ENCODE measurements around the gene TTC7B.

The TTC7B gene

GRCh38 chr14:90642244-90642717 lies 173.9 kb downstream of the TTC7B start:
- TF ChIP-seq, protein P1, sequence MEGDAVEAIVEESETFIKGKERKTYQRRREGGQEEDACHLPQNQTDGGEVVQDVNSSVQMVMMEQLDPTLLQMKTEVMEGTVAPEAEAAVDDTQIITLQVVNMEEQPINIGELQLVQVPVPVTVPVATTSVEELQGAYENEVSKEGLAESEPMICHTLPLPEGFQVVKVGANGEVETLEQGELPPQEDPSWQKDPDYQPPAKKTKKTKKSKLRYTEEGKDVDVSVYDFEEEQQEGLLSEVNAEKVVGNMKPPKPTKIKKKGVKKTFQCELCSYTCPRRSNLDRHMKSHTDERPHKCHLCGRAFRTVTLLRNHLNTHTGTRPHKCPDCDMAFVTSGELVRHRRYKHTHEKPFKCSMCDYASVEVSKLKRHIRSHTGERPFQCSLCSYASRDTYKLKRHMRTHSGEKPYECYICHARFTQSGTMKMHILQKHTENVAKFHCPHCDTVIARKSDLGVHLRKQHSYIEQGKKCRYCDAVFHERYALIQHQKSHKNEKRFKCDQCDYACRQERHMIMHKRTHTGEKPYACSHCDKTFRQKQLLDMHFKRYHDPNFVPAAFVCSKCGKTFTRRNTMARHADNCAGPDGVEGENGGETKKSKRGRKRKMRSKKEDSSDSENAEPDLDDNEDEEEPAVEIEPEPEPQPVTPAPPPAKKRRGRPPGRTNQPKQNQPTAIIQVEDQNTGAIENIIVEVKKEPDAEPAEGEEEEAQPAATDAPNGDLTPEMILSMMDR (conservative IDR thresholded peaks at IDR 0.05; ENCODE audit: low read depth, low read length): no peak
- H3K36me3 ChIP-seq (ENCODE audit: insufficient read depth): no peaks in the 10 kb centered on the region
- no peaks in the 10 kb centered on the region for H3K4me1 ChIP-seq (ENCODE audit: low read depth, poor library complexity, severe bottlenecking)
- H3K4me2 ChIP-seq: no peak overlapping the region
- H2AFZ ChIP-seq (ENCODE audit: low read depth): no peak overlapping the region
- no peak overlapping the region for H3K9ac ChIP-seq
- H4K20me1 ChIP-seq (ENCODE audit: insufficient read depth): no peaks in the 10 kb centered on the region
- no peaks in the 10 kb centered on the region for H3K27me3 ChIP-seq (ENCODE audit: insufficient read depth, low read depth)
- no peak overlapping the region for H3K4me3 ChIP-seq (IDR thresholded peaks at IDR 0.05; ENCODE audit: insufficient read depth, low read depth, low read length)
- no peak overlapping the region for H3K27ac ChIP-seq
- H3K79me2 ChIP-seq (ENCODE audit: insufficient read depth, low read depth): no peaks in the 10 kb centered on the region

DNA sequence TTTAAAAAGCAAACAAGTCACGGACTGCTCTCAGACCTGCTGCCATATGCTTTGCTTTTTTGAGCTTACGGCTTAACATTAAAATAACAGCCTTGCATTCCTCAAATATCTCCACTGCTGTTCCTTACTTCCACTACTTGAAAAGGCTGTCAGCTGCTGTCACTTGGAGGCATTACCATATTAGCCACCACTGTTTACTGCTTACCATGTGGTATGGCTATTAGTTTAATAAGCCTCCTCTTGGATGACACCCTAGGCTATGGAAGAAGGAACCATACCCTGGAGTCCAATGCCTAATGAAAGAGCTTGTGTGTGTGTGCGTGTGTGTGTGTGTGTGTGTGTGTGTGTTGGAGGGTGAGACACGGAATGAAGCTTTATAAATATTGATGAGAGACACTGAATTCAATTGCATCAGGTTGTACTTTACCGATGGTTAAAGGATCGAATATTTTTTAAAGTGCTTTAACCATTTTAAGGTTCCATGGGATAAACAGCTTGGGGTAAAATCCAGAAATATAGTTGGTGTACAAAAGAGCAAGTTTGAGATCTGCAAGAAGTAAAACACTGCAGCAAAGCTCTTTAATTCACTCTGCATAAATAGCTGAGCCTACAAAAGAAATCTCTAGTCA lies 174.5 kb downstream of the TTC7B start:
- H3K27me3 ChIP-seq (ENCODE audit: insufficient read depth, low read depth): no peaks in the 10 kb centered on the region
- H3K4me3 ChIP-seq (IDR thresholded peaks at IDR 0.05; ENCODE audit: insufficient read depth, low read depth, low read length): no peak overlapping the region
- no peaks in the 10 kb centered on the region for H4K20me1 ChIP-seq (ENCODE audit: insufficient read depth)
- H3K4me1 ChIP-seq (ENCODE audit: low read depth, poor library complexity, severe bottlenecking): peaks cover 3% of the 10 kb centered on the region
- H2AFZ ChIP-seq (ENCODE audit: low read depth): no peak overlapping the region
- H3K79me2 ChIP-seq (ENCODE audit: insufficient read depth, low read depth): no peaks in the 10 kb centered on the region
- no peak overlapping the region for H3K4me2 ChIP-seq
- TF ChIP-seq, protein P1 (conservative IDR thresholded peaks at IDR 0.05; ENCODE audit: low read depth, low read length): no peak
- no peak overlapping the region for H3K27ac ChIP-seq
- no peak overlapping the region for H3K9ac ChIP-seq
- no peaks in the 10 kb centered on the region for H3K36me3 ChIP-seq (ENCODE audit: insufficient read depth)

- no peaks in the 10 kb centered on the region for H3K27me3 ChIP-seq (ENCODE audit: insufficient read depth, low read depth)
- TF ChIP-seq, protein P1 (conservative IDR thresholded peaks at IDR 0.05; ENCODE audit: low read depth, low read length): no peak
- H3K36me3 ChIP-seq (ENCODE audit: insufficient read depth): no peaks in the 10 kb centered on the region
- no peak overlapping the region for H3K9ac ChIP-seq
- peaks cover 6% of the 10 kb centered on the region for H3K4me1 ChIP-seq (ENCODE audit: low read depth, poor library complexity, severe bottlenecking)
- no peak overlapping the region for H3K4me2 ChIP-seq
- no peak overlapping the region for H2AFZ ChIP-seq (ENCODE audit: low read depth)
- no peak overlapping the region for H3K4me3 ChIP-seq (IDR thresholded peaks at IDR 0.05; ENCODE audit: insufficient read depth, low read depth, low read length)
- H3K27ac ChIP-seq: no peak overlapping the region
- no peaks in the 10 kb centered on the region for H4K20me1 ChIP-seq (ENCODE audit: insufficient read depth)
- no peaks in the 10 kb centered on the region for H3K79me2 ChIP-seq (ENCODE audit: insufficient read depth, low read depth)
Measured at GRCh38 chr14:90641168-90641567, 175.1 kb downstream of the TTC7B start.

DNA sequence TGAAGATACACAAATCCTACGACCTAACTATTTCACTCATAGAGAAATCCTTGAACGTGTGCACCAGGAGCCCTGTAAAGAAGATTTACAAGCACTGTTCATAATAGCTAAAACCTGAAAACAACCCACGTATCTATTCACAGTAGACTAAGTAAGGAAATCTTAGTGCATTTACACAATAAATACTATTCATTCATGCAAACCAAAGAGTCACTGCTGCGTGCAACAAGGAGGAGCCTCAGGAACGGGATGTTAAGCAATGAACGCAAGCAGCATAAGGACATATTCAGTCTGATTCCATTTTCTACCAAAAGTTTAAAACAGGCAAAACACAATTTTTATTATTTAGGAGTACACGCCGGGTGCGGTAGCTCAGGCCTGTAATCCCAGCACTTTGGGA lies 176.6 kb downstream of the TTC7B start:
- Histone ChIP-seq H3K27ac (no peak overlapping the region), H3K4me2 (no peak overlapping the region), H3K9ac (no peak overlapping the region), H3K36me3 (ENCODE audit: insufficient read depth) (no peaks in the 10 kb centered on the region), H2AFZ (ENCODE audit: low read depth) (no peak overlapping the region), H3K4me3 (IDR thresholded peaks at IDR 0.05; ENCODE audit: insufficient read depth, low read depth, low read length) (no peak overlapping the region), H4K20me1 (ENCODE audit: insufficient read depth) (no peaks in the 10 kb centered on the region), H3K27me3 (ENCODE audit: insufficient read depth, low read depth) (no peaks in the 10 kb centered on the region), H3K79me2 (ENCODE audit: insufficient read depth, low read depth) (no peaks in the 10 kb centered on the region), H3K4me1 (ENCODE audit: low read depth, poor library complexity, severe bottlenecking) (peaks cover 6% of the 10 kb centered on the region)
- TF ChIP-seq, protein P1 (conservative IDR thresholded peaks at IDR 0.05; ENCODE audit: low read depth, low read length): no peak

Data from KMS-11 (cell line).